ENCODE results near the gene AADAC. TPM values are rescaled to one million over a fixed set of nuclear protein-coding genes. Genes with fewer than 3 reads are reported as not detected.

AADAC gene
- polyA plus RNA-seq, 1 of the 3 experiments (the other 2 are of a cell fraction), result 1.2 TPM

DNA sequence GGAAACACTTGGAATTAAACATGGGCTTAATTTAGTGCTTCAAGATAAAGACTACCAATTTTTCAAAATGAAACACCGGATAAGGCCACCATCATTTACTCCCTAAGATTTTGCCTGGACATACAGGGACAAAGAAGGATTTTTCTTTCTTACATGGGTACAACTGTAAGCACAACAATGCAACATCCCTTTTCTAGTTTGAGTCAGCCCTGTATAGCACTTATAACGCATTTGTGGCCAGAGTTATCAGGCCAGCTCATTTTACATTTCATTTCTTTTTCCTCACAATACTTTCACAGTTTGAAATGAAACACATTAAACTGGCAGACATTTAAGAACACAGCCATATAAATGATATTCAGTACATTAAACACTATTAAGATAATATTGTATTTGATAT is 49.7 kb downstream of the AADAC start (continued):
- no peak for TF ChIP-seq SMC3 (IDR thresholded peaks at IDR 0.05; ENCODE audit: low read depth, low read length)
- TF ChIP-seq ELF1 (IDR thresholded peaks at IDR 0.05), result no peak
- no peak for TF ChIP-seq YY1 (IDR thresholded peaks at IDR 0.05; ENCODE audit: low read depth)
- TF ChIP-seq RXRA (IDR thresholded peaks at IDR 0.05; ENCODE audit: borderline replicate concordance, low read depth), result no peak; the same call in 1 of the 2 replicates
- no peak for TF ChIP-seq MEF2A (IDR thresholded peaks at IDR 0.05; ENCODE audit: borderline replicate concordance, low read depth)
- TF ChIP-seq RFX5 (IDR thresholded peaks at IDR 0.05; ENCODE audit: low read length), result no peak
- TF ChIP-seq FOXJ3 (CRISPR knock-in tag; IDR thresholded peaks at IDR 0.05), result no peak

DNA sequence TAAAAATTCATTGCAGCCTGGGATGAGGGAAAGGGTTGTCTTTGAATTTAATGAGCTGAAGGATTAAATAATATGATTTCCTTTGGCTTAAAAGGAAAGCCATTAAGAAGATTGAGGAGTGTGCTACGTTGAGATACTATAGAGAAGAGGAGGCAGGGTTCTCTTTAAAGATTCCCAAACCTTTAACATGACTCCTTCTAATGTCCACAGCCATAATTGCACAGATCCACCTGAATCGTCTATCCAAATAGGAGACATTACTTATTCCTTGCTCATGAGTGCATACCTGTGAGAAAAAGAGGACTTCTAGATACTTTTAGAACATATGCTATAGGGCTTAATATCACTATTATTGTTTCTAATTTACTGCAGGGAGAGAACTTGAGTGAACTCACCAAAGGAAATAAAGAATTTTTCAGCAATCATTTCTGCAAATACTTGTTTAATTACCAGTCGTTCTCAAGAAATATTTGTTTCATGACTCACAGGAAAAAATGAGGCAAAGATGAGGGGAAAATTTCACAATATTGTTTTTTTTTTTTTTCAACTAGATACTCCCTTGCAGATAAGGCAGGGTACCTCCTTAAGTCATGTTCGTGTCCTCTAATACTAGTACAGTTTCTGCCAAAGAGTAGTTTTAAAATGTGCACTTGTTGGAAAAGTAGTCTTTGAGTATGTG is 50.6 kb downstream of the AADAC start:
- 0 out of 2 replicates have a peak overlapping the region, but pooled peaks have one; percentile 28 for H3K4me2 ChIP-seq
- no peak overlapping the region for H3K4me3 ChIP-seq (ENCODE audit: low read depth in 2 of 2, low read length in 1 of 2)
- CTCF ChIA-PET, result no interaction called here
- no peak for DNase-seq
- peak overlapping the region; percentile 76 to 86; a peak in 3 of 4 replicates for H3K27ac ChIP-seq (ENCODE audit: low read depth in 2 of 2, low read length in 1 of 2)
- H3K9me2 ChIP-seq, result no peaks in the 10 kb centered on the region
- H3K4me1 ChIP-seq (ENCODE audit: control insufficient read depth in 1 of 2, insufficient read depth in 2 of 2, low read depth in 1 of 2, low read length in 1 of 2), result peaks cover 0 to 27% of the 10 kb centered on the region in 2 experiments; a peak in 2 of 4 replicates
- peaks cover 44% of the 10 kb centered on the region for H3K79me2 ChIP-seq (ENCODE audit: insufficient read depth)
- peak overlapping the region; percentile 33; the same call in 1 of the 2 replicates for H3K9ac ChIP-seq
- H3K36me3 ChIP-seq (replicated peaks in 1 of 2; ENCODE audit: control insufficient read depth in 1 of 2, insufficient read depth in 2 of 2, low read length in 1 of 2), result no peaks in the 10 kb centered on the region
- 1% methylated on average over 4 of the region's 4 CpGs for WGBS (ENCODE audit: low lambda C conversion rate)
- no peak overlapping the region for H2AFZ ChIP-seq (ENCODE audit: low read depth)
- peaks cover 36% of the 10 kb centered on the region for H3F3A ChIP-seq (replicated peaks; ENCODE audit: insufficient read depth)
- H3K27me3 ChIP-seq (ENCODE audit: insufficient read depth), result no peaks in the 10 kb centered on the region
- H3K9me3 ChIP-seq, result no peaks in the 10 kb centered on the region
- POLR2A ChIA-PET, result no interaction called here
- H4K20me1 ChIP-seq (ENCODE audit: insufficient read depth), result no peaks in the 10 kb centered on the region
- TF ChIP-seq NFIC (IDR thresholded peaks at IDR 0.05; ENCODE audit: borderline replicate concordance) (no peak), FOSL2 (IDR thresholded peaks at IDR 0.05; ENCODE audit: borderline replicate concordance, low read depth) (peak; percentile 61), POLR2AphosphoS5 (IDR thresholded peaks at IDR 0.05; ENCODE audit: low read depth, low read length) (no peak), JUND (IDR thresholded peaks at IDR 0.05) (peak; percentile 70), GATA2 (CRISPR knock-in tag; IDR thresholded peaks at IDR 0.05) (no peak), RXRA (IDR thresholded peaks at IDR 0.05; ENCODE audit: borderline replicate concordance, low read depth) (no peak), MXI1 (IDR thresholded peaks at IDR 0.05; ENCODE audit: low read depth, low read length) (no peak), NRF1 (IDR thresholded peaks at IDR 0.05; ENCODE audit: low read depth, low read length) (no peak), EZH2phosphoT487 (IDR thresholded peaks at IDR 0.05; ENCODE audit: borderline replicate concordance, low read depth) (no peak), FOXJ3 (CRISPR knock-in tag; IDR thresholded peaks at IDR 0.05) (no peak), RAD21 (IDR thresholded peaks at IDR 0.05; ENCODE audit: low read length) (no peak), TCF12 (IDR thresholded peaks at IDR 0.05) (peak; percentile 27; the same call in 1 of the 2 replicates), TEAD4 (IDR thresholded peaks at IDR 0.05; ENCODE audit: borderline replicate concordance, insufficient read depth) (0 out of 2 replicates have a peak, but pooled peaks have one; percentile 35), RCOR1 (IDR thresholded peaks at IDR 0.05; ENCODE audit: low read length) (no peak), SMC3 (IDR thresholded peaks at IDR 0.05; ENCODE audit: low read depth, low read length) (no peak), YY1 (IDR thresholded peaks at IDR 0.05; ENCODE audit: low read depth) (no peak), SIN3A (IDR thresholded peaks at IDR 0.05; ENCODE audit: borderline replicate concordance, low read depth, low read length) (no peak), FOXM1 (IDR thresholded peaks at IDR 0.05; ENCODE audit: low read depth) (no peak), TAF1 (IDR thresholded peaks at IDR 0.05; ENCODE audit: borderline replicate concordance, low read depth, low read length) (no peak)
- TF ChIP-seq, protein P1, sequence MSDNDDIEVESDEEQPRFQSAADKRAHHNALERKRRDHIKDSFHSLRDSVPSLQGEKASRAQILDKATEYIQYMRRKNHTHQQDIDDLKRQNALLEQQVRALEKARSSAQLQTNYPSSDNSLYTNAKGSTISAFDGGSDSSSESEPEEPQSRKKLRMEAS (IDR thresholded peaks at IDR 0.05; ENCODE audit: low read depth), result no peak
- TF ChIP-seq, protein P2, sequence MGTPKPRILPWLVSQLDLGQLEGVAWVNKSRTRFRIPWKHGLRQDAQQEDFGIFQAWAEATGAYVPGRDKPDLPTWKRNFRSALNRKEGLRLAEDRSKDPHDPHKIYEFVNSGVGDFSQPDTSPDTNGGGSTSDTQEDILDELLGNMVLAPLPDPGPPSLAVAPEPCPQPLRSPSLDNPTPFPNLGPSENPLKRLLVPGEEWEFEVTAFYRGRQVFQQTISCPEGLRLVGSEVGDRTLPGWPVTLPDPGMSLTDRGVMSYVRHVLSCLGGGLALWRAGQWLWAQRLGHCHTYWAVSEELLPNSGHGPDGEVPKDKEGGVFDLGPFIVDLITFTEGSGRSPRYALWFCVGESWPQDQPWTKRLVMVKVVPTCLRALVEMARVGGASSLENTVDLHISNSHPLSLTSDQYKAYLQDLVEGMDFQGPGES (IDR thresholded peaks at IDR 0.05; ENCODE audit: low read depth, low read length), result no peak
- TF ChIP-seq, protein P3, sequence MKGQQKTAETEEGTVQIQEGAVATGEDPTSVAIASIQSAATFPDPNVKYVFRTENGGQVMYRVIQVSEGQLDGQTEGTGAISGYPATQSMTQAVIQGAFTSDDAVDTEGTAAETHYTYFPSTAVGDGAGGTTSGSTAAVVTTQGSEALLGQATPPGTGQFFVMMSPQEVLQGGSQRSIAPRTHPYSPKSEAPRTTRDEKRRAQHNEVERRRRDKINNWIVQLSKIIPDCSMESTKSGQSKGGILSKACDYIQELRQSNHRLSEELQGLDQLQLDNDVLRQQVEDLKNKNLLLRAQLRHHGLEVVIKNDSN (IDR thresholded peaks at IDR 0.05; ENCODE audit: borderline replicate concordance, low read depth), result no peak
- TF ChIP-seq, protein P4, sequence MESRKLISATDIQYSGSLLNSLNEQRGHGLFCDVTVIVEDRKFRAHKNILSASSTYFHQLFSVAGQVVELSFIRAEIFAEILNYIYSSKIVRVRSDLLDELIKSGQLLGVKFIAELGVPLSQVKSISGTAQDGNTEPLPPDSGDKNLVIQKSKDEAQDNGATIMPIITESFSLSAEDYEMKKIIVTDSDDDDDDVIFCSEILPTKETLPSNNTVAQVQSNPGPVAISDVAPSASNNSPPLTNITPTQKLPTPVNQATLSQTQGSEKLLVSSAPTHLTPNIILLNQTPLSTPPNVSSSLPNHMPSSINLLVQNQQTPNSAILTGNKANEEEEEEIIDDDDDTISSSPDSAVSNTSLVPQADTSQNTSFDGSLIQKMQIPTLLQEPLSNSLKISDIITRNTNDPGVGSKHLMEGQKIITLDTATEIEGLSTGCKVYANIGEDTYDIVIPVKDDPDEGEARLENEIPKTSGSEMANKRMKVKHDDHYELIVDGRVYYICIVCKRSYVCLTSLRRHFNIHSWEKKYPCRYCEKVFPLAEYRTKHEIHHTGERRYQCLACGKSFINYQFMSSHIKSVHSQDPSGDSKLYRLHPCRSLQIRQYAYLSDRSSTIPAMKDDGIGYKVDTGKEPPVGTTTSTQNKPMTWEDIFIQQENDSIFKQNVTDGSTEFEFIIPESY (IDR thresholded peaks at IDR 0.05; ENCODE audit: borderline replicate concordance, low read depth), result no peak

All from SK-N-SH (cell line).